A673 (cell line): ENCODE measurements around the gene USP21.

Experiments used
- EZH2 ChIP-seq: fragments of 200-600 bp; sonication (generic); IDR thresholded peaks from 2 replicates; pipeline ENCODE4 v1.6.1; 2017; ENCODE audit warnings: borderline replicate concordance, low read depth, mild to moderate bottlenecking, mixed read lengths, antibody characterized with exemption, low read length; ENCODE audit not compliant: poor library complexity, severe bottlenecking
- TF ChIP-seq, protein P1 (sequence below): fragments of 300-800, 200-600 bp; sonication (generic); conservative IDR thresholded peaks from 2 replicates; pipeline ENCODE4 v1.5.1; 2017; ENCODE audit warnings: low read depth, mild to moderate bottlenecking, antibody characterized with exemption, low read length, moderate library complexity, mixed read lengths

DNA sequence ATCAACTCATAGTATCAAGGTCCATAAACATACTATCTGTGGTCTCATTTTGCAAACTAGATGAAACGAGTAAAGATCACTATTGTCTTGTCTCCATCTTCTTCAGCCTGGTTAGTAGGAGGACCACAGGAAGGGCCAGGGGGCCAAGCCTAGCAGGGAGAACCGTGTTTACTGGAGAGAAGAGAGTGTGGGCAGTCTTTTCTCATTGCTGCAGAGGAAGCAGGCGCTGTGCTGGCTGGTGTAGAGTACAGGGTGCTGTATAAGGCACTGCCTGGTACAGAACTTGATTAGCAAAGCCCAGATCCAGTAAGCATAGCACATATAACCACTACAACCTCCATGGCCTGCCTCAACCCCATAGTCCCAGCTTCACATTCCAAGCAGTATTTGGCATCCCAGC, 28.0 kb downstream of the USP21 start:
- TF ChIP-seq, protein P1, sequence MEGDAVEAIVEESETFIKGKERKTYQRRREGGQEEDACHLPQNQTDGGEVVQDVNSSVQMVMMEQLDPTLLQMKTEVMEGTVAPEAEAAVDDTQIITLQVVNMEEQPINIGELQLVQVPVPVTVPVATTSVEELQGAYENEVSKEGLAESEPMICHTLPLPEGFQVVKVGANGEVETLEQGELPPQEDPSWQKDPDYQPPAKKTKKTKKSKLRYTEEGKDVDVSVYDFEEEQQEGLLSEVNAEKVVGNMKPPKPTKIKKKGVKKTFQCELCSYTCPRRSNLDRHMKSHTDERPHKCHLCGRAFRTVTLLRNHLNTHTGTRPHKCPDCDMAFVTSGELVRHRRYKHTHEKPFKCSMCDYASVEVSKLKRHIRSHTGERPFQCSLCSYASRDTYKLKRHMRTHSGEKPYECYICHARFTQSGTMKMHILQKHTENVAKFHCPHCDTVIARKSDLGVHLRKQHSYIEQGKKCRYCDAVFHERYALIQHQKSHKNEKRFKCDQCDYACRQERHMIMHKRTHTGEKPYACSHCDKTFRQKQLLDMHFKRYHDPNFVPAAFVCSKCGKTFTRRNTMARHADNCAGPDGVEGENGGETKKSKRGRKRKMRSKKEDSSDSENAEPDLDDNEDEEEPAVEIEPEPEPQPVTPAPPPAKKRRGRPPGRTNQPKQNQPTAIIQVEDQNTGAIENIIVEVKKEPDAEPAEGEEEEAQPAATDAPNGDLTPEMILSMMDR = no peak
- TF ChIP-seq EZH2 = no peak
